Mesenchymal stem cell (in vitro differentiated cells and primary cell): ENCODE data around the gene ANKRD6.

Experiments
- DNase-seq: peaks from one replicate; pipeline ENCODE4 v3.0.0-alpha.2; 2013
- H2AFZ ChIP-seq: one replicate; pipeline ENCODE4 v1.6.1; 2013; ENCODE audit warnings: low read depth, mild to moderate bottlenecking, control low read depth, inconsistent platforms, low read length, moderate library complexity
- H2AK5ac ChIP-seq: 2 replicates; pipeline ENCODE4 v1.6.1; 2013; ENCODE audit warnings: low read length, moderate library complexity, mild to moderate bottlenecking, inconsistent platforms; ENCODE audit not compliant: severe bottlenecking
- H2BK120ac ChIP-seq: one replicate; pipeline ENCODE4 v1.6.1; 2013; ENCODE audit warnings: low read depth, mild to moderate bottlenecking, inconsistent platforms, low read length, moderate library complexity
- H2BK12ac ChIP-seq, 2 experiments: one replicate each; pipeline ENCODE4 v1.6.1; 2013; ENCODE audit warnings: inconsistent platforms in 2 of 2, low read length in 2 of 2, mild to moderate bottlenecking in 2 of 2, moderate library complexity in 2 of 2, control low read depth in 1 of 2
- H2BK15ac ChIP-seq: one replicate; pipeline ENCODE4 v1.6.1; 2013; ENCODE audit warnings: mild to moderate bottlenecking, low read depth, inconsistent platforms; ENCODE audit not compliant: poor library complexity, severe bottlenecking
- H2BK5ac ChIP-seq: 2 replicates; pipeline ENCODE4 v1.6.1; 2013; ENCODE audit warnings: low read depth, mild to moderate bottlenecking, low read length, control low read depth, inconsistent platforms; ENCODE audit not compliant: poor library complexity, severe bottlenecking
- H3K14ac ChIP-seq, 2 experiments: one replicate each; pipeline ENCODE4 v1.6.1; 2013; ENCODE audit warnings: inconsistent platforms in 2 of 2, low read length in 2 of 2, control low read depth in 1 of 2, mild to moderate bottlenecking in 1 of 2, moderate library complexity in 1 of 2
- H3K18ac ChIP-seq, 2 experiments: one replicate each; pipeline ENCODE4 v1.6.1; 2013; ENCODE audit warnings: inconsistent platforms in 2 of 2, low read length in 2 of 2, control low read depth in 1 of 2, low read depth in 1 of 2, mild to moderate bottlenecking in 1 of 2
- H3K23ac ChIP-seq, 2 experiments: one replicate each; pipeline ENCODE4 v1.6.1; 2013; ENCODE audit warnings: inconsistent platforms in 2 of 2, low read length in 2 of 2, mild to moderate bottlenecking in 2 of 2, moderate library complexity in 2 of 2, control low read depth in 1 of 2
- H3K27ac ChIP-seq: 2 replicates; pipeline ENCODE4 v1.5.1; 2013; ENCODE audit warnings: mild to moderate bottlenecking, moderate library complexity, low read length, control low read depth, inconsistent platforms; ENCODE audit not compliant: poor library complexity, severe bottlenecking
- H3K27me3 ChIP-seq, 2 experiments: 2 replicates each; pipeline versions ENCODE4 v1.6.1 to v1.7.0; 2013; ENCODE audit warnings: low read length in 2 of 2, mild to moderate bottlenecking in 2 of 2, moderate library complexity in 2 of 2, control low read depth in 1 of 2, inconsistent platforms in 1 of 2; ENCODE audit not compliant: control insufficient read depth in 1 of 2, insufficient read depth in 1 of 2
- H3K36me3 ChIP-seq, 2 experiments: 2 replicates each; pipeline versions ENCODE4 v1.6.1 to v1.7.0; 2013; ENCODE audit warnings: low read length in 2 of 2, control low read depth in 1 of 2, inconsistent platforms in 1 of 2, low read depth in 1 of 2, mild to moderate bottlenecking in 1 of 2; ENCODE audit not compliant: insufficient read depth in 2 of 2, control insufficient read depth in 1 of 2
- H3K4ac ChIP-seq, 2 experiments: one replicate each; pipeline ENCODE4 v1.6.1; 2013; ENCODE audit warnings: inconsistent platforms in 2 of 2, low read length in 2 of 2, mild to moderate bottlenecking in 2 of 2, moderate library complexity in 2 of 2, control low read depth in 1 of 2, low read depth in 1 of 2
- H3K4me1 ChIP-seq: 2 replicates; pipeline ENCODE4 v1.6.1; 2013; ENCODE audit warnings: low read depth, low read length, control low read depth; ENCODE audit not compliant: control insufficient read depth, insufficient read depth
- H3K4me2 ChIP-seq: 2 replicates; pipeline ENCODE4 v1.6.1; 2013; ENCODE audit warnings: low read length, mild to moderate bottlenecking, inconsistent platforms; ENCODE audit not compliant: poor library complexity, severe bottlenecking
- H3K4me3 ChIP-seq, 2 experiments: 2 replicates each; pipeline versions ENCODE4 v1.5.1 to v1.7.0; 2013; ENCODE audit warnings: low read length in 2 of 2, mild to moderate bottlenecking in 2 of 2, control low read depth in 1 of 2, low read depth in 1 of 2; ENCODE audit not compliant: insufficient read depth in 1 of 2
- H3K79me1 ChIP-seq: replicated peaks from 2 replicates; pipeline ENCODE4 v1.6.1; 2013; ENCODE audit warnings: mild to moderate bottlenecking, control low read depth, low read length, inconsistent platforms; ENCODE audit not compliant: poor library complexity, severe bottlenecking
- H3K9ac ChIP-seq: 2 replicates; pipeline ENCODE4 v1.7.0; 2013; ENCODE audit warnings: mild to moderate bottlenecking, low read length, moderate library complexity
- H3K9me3 ChIP-seq: 2 replicates; pipeline ENCODE4 v1.7.0; 2013; ENCODE audit warnings: mild to moderate bottlenecking, low read length; ENCODE audit not compliant: control insufficient read depth
- H4K8ac ChIP-seq: one replicate; pipeline ENCODE4 v1.6.1; 2013; ENCODE audit warnings: inconsistent platforms, mild to moderate bottlenecking, low read length, moderate library complexity
- H4K91ac ChIP-seq: one replicate; pipeline ENCODE4 v1.6.1; 2013; ENCODE audit warnings: mild to moderate bottlenecking, low read length, inconsistent platforms
- WGBS: methylation state at CpG from one replicate; pipeline ENCODE4 v1.1.7; 2013; ENCODE audit warnings: mixed read lengths; 5-methylcytosine and 5-hydroxymethylcytosine counted together

ANKRD6 gene

DNA sequence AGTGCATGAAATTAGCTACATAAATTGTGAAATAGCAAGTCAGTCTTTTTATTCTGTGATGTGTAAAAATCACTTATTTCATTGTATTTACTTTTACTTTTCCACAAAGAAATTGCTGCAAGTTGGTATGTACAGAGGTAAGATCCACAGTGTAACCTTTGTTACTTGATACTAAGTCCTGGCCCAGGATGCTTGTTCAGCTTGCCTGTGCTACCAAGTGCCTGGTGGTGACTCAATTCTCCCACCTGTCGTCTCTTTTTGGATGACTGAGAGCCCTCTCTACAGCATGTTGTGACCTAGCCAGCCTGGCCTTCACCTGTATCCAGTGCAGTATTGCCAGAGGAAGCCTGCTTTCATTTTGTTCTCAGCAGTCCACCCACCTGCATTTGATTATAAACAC is 54.9 kb downstream of the ANKRD6 start:
- Histone ChIP-seq H2BK120ac (no peak overlapping the region), H3K9me3 (no peaks in the 10 kb centered on the region), H3K27ac (no peak overlapping the region), H3K4ac (no peak overlapping the region), H3K9ac (no peak overlapping the region), H3K79me1 (no peaks in the 10 kb centered on the region), H3K36me3 (no peaks in the 10 kb centered on the region), H3K4me2 (no peak overlapping the region), H3K18ac (no peak overlapping the region), H3K27me3 (no peaks in the 10 kb centered on the region), H4K8ac (no peak overlapping the region), H3K4me1 (no peaks in the 10 kb centered on the region), H4K91ac (no peak overlapping the region), H2BK12ac (no peak overlapping the region), H2AFZ (no peak overlapping the region), H2BK15ac (no peak overlapping the region), H3K23ac (no peak overlapping the region), H3K4me3 (no peak overlapping the region), H2BK5ac (no peak overlapping the region), H3K14ac (no peak overlapping the region), H2AK5ac (no peak overlapping the region)
- no peak for DNase-seq
- 88% methylated on average over 1 of the region's 1 CpG for WGBS

DNA sequence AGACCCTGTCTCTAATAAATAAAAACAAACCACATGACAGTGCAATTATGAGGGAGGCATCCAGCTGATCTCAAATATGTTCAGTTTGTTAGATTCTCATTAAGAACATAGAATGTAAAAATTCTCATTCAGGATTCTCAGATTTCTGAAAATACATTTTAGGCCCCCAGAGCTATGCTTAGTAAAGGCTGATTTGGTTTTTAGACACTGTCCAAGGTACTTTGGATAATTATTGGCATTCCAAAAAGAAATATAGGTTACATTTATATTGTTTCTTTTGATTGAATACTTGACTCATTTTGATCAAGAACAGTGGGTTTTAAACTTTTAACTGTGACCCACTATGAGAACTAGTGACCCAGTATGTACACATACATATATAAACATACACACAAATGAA is 55.5 kb downstream of the ANKRD6 start:
- no peak overlapping the region for H3K4ac ChIP-seq
- H4K8ac ChIP-seq, result no peak overlapping the region
- no peak overlapping the region for H2AFZ ChIP-seq
- H4K91ac ChIP-seq, result no peak overlapping the region
- H2BK120ac ChIP-seq, result no peak overlapping the region
- H3K79me1 ChIP-seq, result no peaks in the 10 kb centered on the region
- H3K36me3 ChIP-seq, result no peaks in the 10 kb centered on the region
- H2BK5ac ChIP-seq, result no peak overlapping the region
- no peak overlapping the region for H2BK15ac ChIP-seq
- H3K27ac ChIP-seq, result no peak overlapping the region
- no peak overlapping the region for H2BK12ac ChIP-seq
- H3K27me3 ChIP-seq, result no peaks in the 10 kb centered on the region
- H3K4me1 ChIP-seq, result no peaks in the 10 kb centered on the region
- DNase-seq, result no peak
- no peak overlapping the region for H3K4me3 ChIP-seq
- no peak overlapping the region for H3K23ac ChIP-seq
- H3K9me3 ChIP-seq, result no peaks in the 10 kb centered on the region
- H3K14ac ChIP-seq, result no peak overlapping the region
- no peak overlapping the region for H2AK5ac ChIP-seq
- no peak overlapping the region for H3K18ac ChIP-seq
- H3K4me2 ChIP-seq, result no peak overlapping the region
- H3K9ac ChIP-seq, result no peak overlapping the region

DNA sequence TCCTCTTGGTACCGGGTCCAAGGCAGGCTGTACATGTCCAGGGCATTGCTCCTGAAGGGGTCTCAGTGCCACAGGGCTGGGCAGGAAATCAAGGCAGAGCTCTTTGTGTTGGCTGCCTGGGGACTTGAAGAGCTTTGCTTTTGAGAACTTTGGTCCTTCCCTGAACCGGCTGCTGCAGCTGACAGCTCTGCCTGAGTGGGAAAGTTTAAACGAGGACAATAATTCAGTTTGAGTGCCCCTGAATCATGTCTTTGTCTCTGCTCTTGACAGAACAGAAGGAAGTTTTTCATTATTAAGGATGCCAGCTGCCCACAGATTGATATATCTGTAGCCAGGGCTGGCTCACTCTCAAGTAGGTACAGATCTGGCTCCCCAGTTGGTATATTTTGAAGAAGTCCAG is 56.1 kb downstream of the ANKRD6 start:
- no peak overlapping the region for H3K4me3 ChIP-seq
- no peak overlapping the region for H2AFZ ChIP-seq
- WGBS, result 74% methylated on average over 3 of the region's 3 CpGs
- no peak overlapping the region for H3K4me2 ChIP-seq
- H3K4me1 ChIP-seq, result no peaks in the 10 kb centered on the region
- H4K91ac ChIP-seq, result no peak overlapping the region
- H4K8ac ChIP-seq, result no peak overlapping the region
- no peak overlapping the region for H2BK5ac ChIP-seq
- no peaks in the 10 kb centered on the region for H3K36me3 ChIP-seq
- no peak overlapping the region for H3K14ac ChIP-seq
- H3K18ac ChIP-seq, result no peak overlapping the region
- no peaks in the 10 kb centered on the region for H3K79me1 ChIP-seq
- no peaks in the 10 kb centered on the region for H3K27me3 ChIP-seq
- H2BK15ac ChIP-seq, result no peak overlapping the region
- DNase-seq, result no peak
- H2BK120ac ChIP-seq, result no peak overlapping the region
- no peak overlapping the region for H3K4ac ChIP-seq
- H3K23ac ChIP-seq, result no peak overlapping the region
- H2BK12ac ChIP-seq, result no peak overlapping the region
- H3K9me3 ChIP-seq, result no peaks in the 10 kb centered on the region
- H3K27ac ChIP-seq, result no peak overlapping the region
- no peak overlapping the region for H2AK5ac ChIP-seq
- no peak overlapping the region for H3K9ac ChIP-seq

DNA sequence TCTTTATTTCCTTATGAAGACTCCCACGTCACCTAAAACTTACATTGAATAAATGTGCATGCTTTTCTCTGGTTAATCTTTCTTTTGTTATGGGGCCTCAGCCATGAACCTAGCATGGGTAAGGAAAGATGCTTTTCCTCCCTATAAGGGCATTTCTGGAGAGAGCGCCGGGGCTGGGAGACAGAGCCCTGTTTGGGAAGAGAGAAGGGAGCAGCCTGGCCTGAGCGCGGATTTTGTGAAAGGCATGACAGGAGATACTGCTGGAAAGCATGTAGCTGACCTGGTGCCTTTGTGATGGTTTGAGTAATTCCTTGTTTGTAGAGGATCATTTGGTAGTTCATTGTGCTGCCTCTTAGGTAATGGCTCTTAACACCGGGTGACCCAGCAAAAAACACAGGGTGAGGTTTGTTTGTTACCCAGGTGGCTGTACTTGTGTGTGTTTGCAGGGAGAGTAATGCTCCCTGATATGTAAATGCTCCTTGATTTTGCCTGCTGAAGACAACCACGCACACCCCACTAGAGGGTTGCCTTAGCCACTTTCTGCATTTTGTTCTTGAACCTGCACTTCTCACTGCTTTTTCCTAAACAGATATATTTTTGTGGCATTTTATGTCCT is 59.2 kb downstream of the ANKRD6 start:
- H3K4me2 ChIP-seq, result no peak overlapping the region
- no peak overlapping the region for H3K18ac ChIP-seq
- H2BK12ac ChIP-seq, result no peak overlapping the region
- H3K4ac ChIP-seq, result no peak overlapping the region
- no peaks in the 10 kb centered on the region for H3K4me1 ChIP-seq
- no peak overlapping the region for H2BK5ac ChIP-seq
- H4K91ac ChIP-seq, result no peak overlapping the region
- H3K23ac ChIP-seq, result no peak overlapping the region
- H2BK15ac ChIP-seq, result no peak overlapping the region
- no peak overlapping the region for H3K9ac ChIP-seq
- 86% methylated on average over 6 of the region's 7 CpGs for WGBS
- H4K8ac ChIP-seq, result no peak overlapping the region
- no peak overlapping the region for H2AK5ac ChIP-seq
- H3K27me3 ChIP-seq, result no peaks in the 10 kb centered on the region
- H3K4me3 ChIP-seq, result no peak overlapping the region
- DNase-seq, result no peak
- no peak overlapping the region for H3K14ac ChIP-seq
- H2AFZ ChIP-seq, result no peak overlapping the region
- no peak overlapping the region for H3K27ac ChIP-seq
- no peak overlapping the region for H2BK120ac ChIP-seq
- H3K36me3 ChIP-seq, result no peaks in the 10 kb centered on the region
- H3K79me1 ChIP-seq, result no peaks in the 10 kb centered on the region
- no peaks in the 10 kb centered on the region for H3K9me3 ChIP-seq
